ENCODE results near the gene SRP68. TPM values are rescaled to one million over a fixed set of nuclear protein-coding genes. Genes with fewer than 3 reads are reported as not detected.

The SRP68 gene
- total RNA-seq, 1 donor from 2014 or later = 88.0 TPM

- DNase-seq (ENCODE audit: low spot score) = no peak
These were observed 74.0 kb downstream of the SRP68 start for GRCh38 chr17:75998327-75998795.

DNA sequence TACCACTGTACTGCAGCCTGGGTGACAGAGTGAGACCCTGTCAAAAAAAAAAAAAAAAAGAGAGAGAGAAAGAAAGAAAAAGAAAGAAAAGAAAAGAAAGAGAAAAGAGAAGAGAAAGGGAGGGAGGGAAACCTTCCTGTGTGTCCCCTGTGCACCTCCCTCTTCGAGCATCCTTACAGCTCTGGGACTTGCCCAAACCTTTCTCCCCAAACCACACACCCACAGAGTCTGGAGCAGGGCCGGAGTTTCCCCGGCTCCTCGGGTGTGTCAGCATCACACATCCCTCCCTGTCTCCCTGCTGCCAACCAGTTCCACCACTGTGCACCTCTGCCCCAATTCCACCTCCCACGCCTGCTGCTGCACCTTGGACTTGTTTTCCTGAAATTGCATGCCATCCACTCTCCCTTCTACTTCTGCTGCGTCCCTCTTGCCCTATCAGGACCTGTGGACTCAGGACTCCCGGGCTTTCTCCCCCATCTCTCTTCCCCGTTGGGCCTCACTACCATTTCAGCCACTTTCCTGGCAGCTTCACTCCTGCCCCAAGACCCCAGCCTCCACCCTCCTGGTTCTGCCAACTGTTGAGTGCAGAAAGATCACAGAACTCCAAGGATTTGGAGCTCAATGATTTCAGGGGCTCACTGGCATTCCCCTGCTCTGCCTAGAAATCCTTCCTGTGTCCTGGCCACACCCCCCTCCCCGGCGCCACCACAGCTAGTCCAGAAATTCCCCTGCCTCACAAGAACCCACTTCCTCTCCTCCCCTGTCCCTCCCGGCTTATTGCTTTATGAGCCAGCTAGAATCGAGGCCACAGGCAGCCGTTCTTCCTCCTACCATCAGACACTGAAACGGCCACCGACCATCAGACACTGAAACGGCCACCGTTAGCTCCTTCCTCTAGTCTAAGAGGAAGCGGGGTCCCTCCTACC lies 75.4 kb downstream of the SRP68 start:
- peak; percentile 84 for DNase-seq (ENCODE audit: low spot score)

DNA sequence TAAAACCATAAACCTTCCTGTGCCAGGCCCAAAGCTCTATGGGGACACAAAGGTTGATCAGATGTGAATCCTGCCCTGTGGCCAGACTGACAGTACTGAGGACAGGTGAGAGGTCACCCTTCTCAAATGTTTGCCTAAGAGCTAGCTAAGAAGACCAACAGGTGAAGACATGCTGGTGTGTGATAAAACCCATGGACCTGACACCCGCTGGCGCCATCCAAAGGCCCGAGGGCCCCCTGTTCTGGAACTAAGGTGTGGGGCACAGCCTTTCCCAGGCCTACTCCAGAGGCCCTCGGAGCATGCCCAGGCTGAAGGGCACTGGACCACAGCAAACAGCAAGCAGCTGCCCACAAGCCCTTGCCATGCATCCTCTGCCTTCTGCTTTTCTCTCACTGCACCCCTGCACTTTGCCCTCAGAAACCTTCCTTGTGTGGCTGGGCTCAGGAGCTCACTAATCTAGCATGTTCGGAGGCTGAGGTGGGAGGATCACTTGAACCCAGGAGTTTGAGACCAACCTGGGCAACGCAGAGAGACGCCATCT lies 76.9 kb downstream of the SRP68 start:
- DNase-seq (ENCODE audit: low spot score) = no peak

DNA sequence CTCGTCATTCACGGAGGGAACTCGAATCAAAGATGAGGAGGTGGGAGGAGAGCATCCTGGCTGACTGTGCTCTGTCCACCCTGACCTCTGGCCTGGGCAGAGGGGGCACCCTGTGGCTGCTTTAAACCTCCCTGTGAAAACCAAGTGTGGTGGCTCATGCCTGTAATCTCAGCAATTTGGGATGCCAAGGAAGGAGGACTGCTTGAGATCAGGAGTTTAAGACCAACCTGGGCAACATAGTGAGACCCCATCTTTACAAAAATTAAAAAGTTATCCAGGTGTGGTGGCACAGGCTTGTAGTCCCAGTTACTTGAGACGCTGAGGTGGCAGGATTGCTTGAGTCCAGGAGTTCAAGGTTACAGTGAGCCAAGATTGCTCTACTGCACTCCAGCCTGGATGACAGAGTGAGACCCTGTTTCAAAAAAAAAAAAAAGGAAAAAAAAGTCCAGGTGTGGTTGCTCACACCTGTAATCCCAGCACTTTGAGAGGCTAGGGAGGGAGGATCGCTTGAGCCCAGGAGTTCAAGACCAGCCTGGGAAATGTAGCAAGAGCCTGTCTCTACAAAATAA lies 77.4 kb downstream of the SRP68 start:
- DNase-seq (ENCODE audit: low spot score) = no peak

DNA sequence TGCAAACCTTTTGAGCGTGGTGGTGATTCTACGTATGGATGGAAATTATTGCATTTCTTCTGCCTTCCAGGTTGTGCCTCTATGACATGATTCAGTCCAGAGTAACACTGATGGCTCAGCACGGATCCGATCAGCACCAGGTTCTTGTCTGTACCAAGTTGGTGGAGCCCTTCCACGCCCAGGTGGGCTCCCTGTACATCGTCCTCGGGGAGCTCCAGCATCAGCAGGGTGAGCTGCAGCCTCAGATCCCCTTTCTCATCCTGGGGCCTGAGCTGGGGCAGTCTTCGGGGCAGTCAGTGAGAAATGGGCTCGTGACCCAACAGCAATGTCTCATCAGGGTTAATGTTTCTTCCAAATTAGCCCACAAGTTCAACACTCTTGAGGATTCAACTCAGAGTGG lies 80.9 kb downstream of the SRP68 start:
- no peak for DNase-seq (ENCODE audit: low spot score)

Other genes starting within 250 kb of the SRP68 start
- 75.3 TPM for gene UNC13D, start 228.1 kb downstream of the SRP68 start, total RNA-seq
- 104 TPM for gene WBP2, start 217.2 kb downstream of the SRP68 start, total RNA-seq
- gene TRIM47, start 193.9 kb downstream of the SRP68 start, total RNA-seq = 44.9 TPM
- gene TRIM65, start 175.6 kb downstream of the SRP68 start, total RNA-seq = 16.2 TPM
- 101 TPM for gene MRPL38, start 167.6 kb downstream of the SRP68 start, total RNA-seq
- gene FBF1, start 131.5 kb downstream of the SRP68 start, total RNA-seq = 19.5 TPM
- 119 TPM for gene ACOX1, start 93.4 kb downstream of the SRP68 start, total RNA-seq
- gene TEN1, start 93.3 kb downstream of the SRP68 start, total RNA-seq = 23.6 TPM
- gene CDK3, start 71.7 kb downstream of the SRP68 start, total RNA-seq = 10.7 TPM
- 84.2 TPM for gene EVPL, start 45.2 kb downstream of the SRP68 start, total RNA-seq
- gene GALR2, start 2.3 kb upstream of the SRP68 start, total RNA-seq = not detected
- gene ZACN, start 6.7 kb upstream of the SRP68 start, total RNA-seq = not detected
- gene EXOC7, start 31.3 kb upstream of the SRP68 start, total RNA-seq = 206 TPM
- 2.5 TPM for gene FOXJ1, start 68.7 kb upstream of the SRP68 start, total RNA-seq
- gene RNF157, start 168.0 kb upstream of the SRP68 start, total RNA-seq = 4.3 TPM
- gene UBALD2, start 192.8 kb upstream of the SRP68 start, total RNA-seq = 89.1 TPM
- gene QRICH2, start 235.8 kb upstream of the SRP68 start, total RNA-seq = 1.9 TPM